Heart right ventricle (tissue), 16 donors: ENCODE measurements around the gene SGCD. TPM values are rescaled to one million over a fixed set of nuclear protein-coding genes. Genes with fewer than 3 reads are reported as not detected.

Experiments
- ATAC-seq, 8 donors: fragments of 200-7000 bp; cut with Tn5 transposase; one replicate each; pipeline ENCODE4 v1.9.1; 2020; ENCODE audit warnings: mild to moderate bottlenecking in 8 of 8, moderate library complexity in 8 of 8, moderate number of reproducible peaks in 1 of 8
- DNase-seq, 2 donors: peaks; one replicate each; pipeline ENCODE4 v3.0.0-alpha.2; 2020
- H3K27ac ChIP-seq, 10 donors: fragments of 200-600 bp; sonication (generic) in 2 of 10; one replicate each; pipeline versions ENCODE4 v1.5.0 to v1.8.0; 2020 to 2022; ENCODE audit warnings: mild to moderate bottlenecking in 3 of 10
- H3K27me3 ChIP-seq, 7 donors: fragments of 200-600 bp; one replicate each; pipeline ENCODE4 v1.8.0; 2021 to 2022; ENCODE audit warnings: mild to moderate bottlenecking in 2 of 7
- H3K36me3 ChIP-seq, 9 donors: fragments of 200-600 bp; sonication (generic) in 1 of 9; one replicate each; pipeline versions ENCODE4 v1.5.0 to v1.8.0; 2020 to 2022; ENCODE audit warnings: mild to moderate bottlenecking in 2 of 9
- H3K4me1 ChIP-seq, 9 donors: fragments of 200-600 bp; sonication (generic) in 1 of 9; one replicate each; pipeline versions ENCODE4 v1.5.0 to v1.8.0; 2020 to 2022; ENCODE audit warnings: mild to moderate bottlenecking in 4 of 9
- H3K4me3 ChIP-seq, 10 donors: fragments of 200-600 bp; sonication (generic) in 2 of 10; one replicate each; pipeline versions ENCODE4 v1.5.0 to v1.8.0; 2020 to 2022; ENCODE audit warnings: mild to moderate bottlenecking in 7 of 10, moderate library complexity in 2 of 10
- H3K9me3 ChIP-seq, 11 donors: fragments of 200-600 bp in 10 of 11; sonication (generic) in 2 of 11; one replicate each; pipeline versions ENCODE4 v1.5.0 to v1.8.0; 2013 to 2022; ENCODE audit warnings: mild to moderate bottlenecking in 2 of 11, control low read depth in 1 of 11, moderate library complexity in 1 of 11
- CTCF ChIP-seq, 9 donors: fragments of 200-600 bp; sonication (generic) in 2 of 9; IDR thresholded peaks; one replicate each; pipeline versions ENCODE4 v1.5.0 to v1.8.0; 2021 to 2022; ENCODE audit warnings: antibody characterized with exemption in 9 of 9, mild to moderate bottlenecking in 5 of 9, moderate library complexity in 1 of 9
- WGBS, 2 donors: extraction: QIAGEN DNeasy Blood & Tissue Kit; methylation state at CpG; one replicate each; pipeline ENCODE4 v1.1.7; 2013; ENCODE audit warnings: inconsistent platforms in 1 of 2; 5-methylcytosine and 5-hydroxymethylcytosine counted together
- intact Hi-C, 10 donors: fragments of 100-400 bp; cut with DNase I; formaldehyde crosslinking; loops; one replicate each; pipeline versions ENCODE4 v1.11.1 to v1.14.2; 2022
- polyA plus RNA-seq, 2 donors: library from polyadenylated mRNA; stranded (reverse); fragments of 200-250 nt; gene quantifications; one replicate each; pipeline ENCODE4 v1.2.3, GENCODE V29; 2013
- total RNA-seq, 10 donors: library from RNA; stranded (reverse); fragmentation: NEBNext Ultra II Directional in 3 of 10; extraction: Animal tissue kit (Norgen Biotek cat#: 25700) in 3 of 10; gene quantifications; one replicate each; pipeline versions ENCODE4 v1.2.1 to v1.2.4, GENCODE V29; 2021 to 2023
- donor health status: Arrhythmogenic right ventricular cardiomyopathy.
- donor health status: ischemic (EF 13 %, LVEDD 7.1; RV severe dilation, severe dysfunction).
- donor health status: healthy with polysubstance abuse.
- donor health status: DM: no; HTN: yes; CAD: no.
- donor health status: DM: no; HTN: no; CAD: no.
- donor health status: ischemic (EF 25% LVEDD 6.9; RV normal size, moderate dysfunction).
- donor health status: ischemic (EF 25% LVEDD 5.7; RV mildly dilated, moderate dysfunction).
- donor health status: healthy.
- donor health status: DM: yes; HTN: yes; CAD: no.
- donor health status: Ischemic cardiomyopathy.
- donor health status: ischemic (EF 35%, LVEDD 5.7; RV mildly dilated, moderate dysfunction).
- donor health status: nonischemic (EF 11% LVEDD 7.7; RV severe dilation, severe dysfunction).
- donor health status: DM: yes; HTN: yes; CAD: no.
- donor health status: PGD.
- donor health status: ischemic (EF 29% LVEDD 5.4; RV normal size, mild dysfunction).
- donor health status: nonischemic (EF 23%, LVEDD 6.1; RV moderate dilation, normal function).

SGCD gene
- total and polyA plus RNA-seq, 12 donors: 12.0 to 153 (median 99.6) TPM

- no peak overlapping the region for H3K27ac ChIP-seq
- intact Hi-C loops: no loop called here
Observed at GRCh38 chr5:156356238-156356637, 29.3 kb downstream of the SGCD start.

GRCh38 chr5:156359476-156359875, 32.5 kb downstream of the SGCD start:
- DNase-seq (no peak), ATAC-seq (peak in 1 of 8 donors; percentile 23)
- no peaks in the 10 kb centered on the region for H3K27me3 ChIP-seq
- 24 to 48% methylated on average over 1 of the region's 1 CpG for WGBS, 2 donors
- H3K9me3 ChIP-seq: no peaks in the 10 kb centered on the region
- no peak for TF ChIP-seq CTCF (IDR thresholded peaks at IDR 0.05)
- peaks cover 0 to 9% (median 4%) of the 10 kb centered on the region in 9 donors for H3K4me1 ChIP-seq
- intact Hi-C loops: no loop called here
- H3K27ac ChIP-seq: peak overlapping the region in 1 of 10 donors; percentile 7
- H3K36me3 ChIP-seq: peaks cover 0 to 6% (median 0%) of the 10 kb centered on the region in 9 donors
- H3K4me3 ChIP-seq: no peak overlapping the region

More at GRCh38 chr5:156356238-156356637, 29.3 kb downstream of the SGCD start:
- TF ChIP-seq CTCF (IDR thresholded peaks at IDR 0.05): no peak
- H3K36me3 ChIP-seq: peaks cover 0 to 7% (median 0%) of the 10 kb centered on the region in 9 donors
- DNase-seq: no peak
- ATAC-seq: no peak
- 69 to 74% methylated on average over 2 of the region's 2 CpGs for WGBS, 2 donors
- no peaks in the 10 kb centered on the region for H3K9me3 ChIP-seq
- no peak overlapping the region for H3K4me3 ChIP-seq
- no peaks in the 10 kb centered on the region for H3K27me3 ChIP-seq
- peaks cover 0 to 8% (median 4%) of the 10 kb centered on the region in 9 donors for H3K4me1 ChIP-seq

GRCh38 chr5:156361436-156362109, 34.6 kb downstream of the SGCD start:
- Histone ChIP-seq H3K27ac (no peak overlapping the region), H3K27me3 (no peaks in the 10 kb centered on the region), H3K36me3 (peaks cover 0 to 11% (median 0%) of the 10 kb centered on the region in 9 donors), H3K4me3 (no peak overlapping the region), H3K4me1 (peaks cover 0 to 9% (median 4%) of the 10 kb centered on the region in 9 donors), H3K9me3 (no peaks in the 10 kb centered on the region)
- DNase-seq (no peak), ATAC-seq (no peak)
- no peak for TF ChIP-seq CTCF (IDR thresholded peaks at IDR 0.05)
- WGBS, 2 donors: 84 to 86% methylated on average over 3 of the region's 3 CpGs
- intact Hi-C loops: no loop called here

GRCh38 chr5:156363861-156364260, 36.9 kb downstream of the SGCD start:
- intact Hi-C loops: no loop called here
- TF ChIP-seq CTCF (IDR thresholded peaks at IDR 0.05): no peak
- DNase-seq (no peak), ATAC-seq (no peak)
- Histone ChIP-seq H3K27ac (no peak overlapping the region), H3K27me3 (no peaks in the 10 kb centered on the region), H3K4me1 (peaks cover 0 to 18% (median 4%) of the 10 kb centered on the region in 9 donors), H3K36me3 (peaks cover 0 to 11% (median 0%) of the 10 kb centered on the region in 9 donors), H3K9me3 (no peaks in the 10 kb centered on the region), H3K4me3 (no peak overlapping the region)
- WGBS, 2 donors: 68 to 71% methylated on average over 2 of the region's 2 CpGs
